Uterus (tissue), 2 donors: ENCODE measurements around the gene SHISAL2A.

ENCODE experiments used
- CTCF ChIP-seq, 4 experiments: fragments of 200-600 bp in 2 of 4; fragments of 450-650 bp in 2 of 4; sonication (generic) in 2 of 4; IDR thresholded peaks; one replicate each; pipeline ENCODE4 v1.5.1; 2016 to 2019; ENCODE audit warnings: antibody characterized with exemption in 4 of 4, mild to moderate bottlenecking in 2 of 4, moderate library complexity in 1 of 4
- POLR2A ChIP-seq, 2 donors: fragments of 450-650 bp; IDR thresholded peaks; one replicate each; pipeline ENCODE4 v1.6.1; 2016; ENCODE audit warnings: antibody characterized with exemption in 2 of 2, mild to moderate bottlenecking in 1 of 2, moderate library complexity in 1 of 2

DNA sequence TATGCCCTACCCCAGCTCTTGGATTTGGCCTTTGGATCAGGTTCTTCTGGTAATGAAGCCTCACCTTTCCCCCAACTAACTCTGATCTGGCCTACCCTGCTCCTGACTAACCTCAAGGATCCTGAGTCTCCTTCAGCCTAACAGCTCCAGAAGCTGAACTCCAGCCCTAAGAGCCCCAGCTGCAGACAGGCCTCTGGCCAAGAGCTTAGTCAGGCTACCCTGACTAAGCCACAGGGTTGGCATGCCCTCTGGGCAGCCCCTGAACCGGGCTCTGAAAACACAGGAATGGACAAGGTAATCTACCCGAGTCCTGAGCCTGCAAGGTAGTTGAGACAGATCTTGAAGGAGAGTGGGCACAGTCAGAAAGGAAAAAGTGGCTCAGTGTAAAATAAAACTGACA is 35.7 kb downstream of the SHISAL2A start:
- TF ChIP-seq CTCF (IDR thresholded peaks at IDR 0.05) (no peak), POLR2A (IDR thresholded peaks at IDR 0.05) (no peak)
